C4-2B (cell line): ENCODE results near the gene MNT.
"Not testable (repeated sequence)": the region's sequence is repeated elsewhere in the genome, so short reads cannot be mapped to it uniquely, and the experiment has no call there.

Experiments
- H3K27ac ChIP-seq: fragments of 450-650 bp; 2 replicates; pipeline ENCODE4 v1.5.1; 2017
- CTCF ChIP-seq: fragments of 450-650 bp; conservative IDR thresholded peaks from 2 replicates; pipeline ENCODE4 v1.5.1; 2017; ENCODE audit warnings: mild to moderate bottlenecking
- ZFX ChIP-seq: fragments of 450-650 bp; IDR thresholded peaks from 2 replicates; pipeline ENCODE4 v1.6.1; 2017

MNT gene

GRCh38 chr17:2400877-2401425 is at the start of gene MNT:
TSS of gene MNT (minus strand) at chr17:2401060. CDS start at chr17:2400712, 348 bp downstream.
- no peak for TF ChIP-seq ZFX

GRCh38 chr17:2450016-2450650 is 49.3 kb upstream of the MNT start:
- H3K27ac ChIP-seq: no peak overlapping the region
- TF ChIP-seq ZFX (no peak), CTCF (no peak)

More at GRCh38 chr17:2400877-2401425, at the start of gene MNT:
- H3K27ac ChIP-seq: peak within 1 kb of the TSS; percentile 97

- H3K27ac ChIP-seq: no peak overlapping the region
Observed at GRCh38 chr17:2449486-2449885, 48.6 kb upstream of the MNT start.

GRCh38 chr17:2447479-2447878 is 46.6 kb upstream of the MNT start:
- not testable (repeated sequence) for H3K27ac ChIP-seq

More at GRCh38 chr17:2449486-2449885, 48.6 kb upstream of the MNT start:
- no peak for TF ChIP-seq ZFX
- TF ChIP-seq CTCF: no peak

GRCh38 chr17:2445638-2446037 is 44.8 kb upstream of the MNT start:
- no peak for TF ChIP-seq ZFX
- TF ChIP-seq CTCF: no peak
- H3K27ac ChIP-seq: no peak overlapping the region

GRCh38 chr17:2444382-2444781 is 43.5 kb upstream of the MNT start:
- no peak overlapping the region for H3K27ac ChIP-seq

GRCh38 chr17:2442166-2442565 is 41.3 kb upstream of the MNT start:
- no peak overlapping the region for H3K27ac ChIP-seq

More at GRCh38 chr17:2444382-2444781, 43.5 kb upstream of the MNT start:
- no peak for TF ChIP-seq ZFX
- TF ChIP-seq CTCF: no peak

GRCh38 chr17:2440930-2441329 is 40.1 kb upstream of the MNT start:
- no peak overlapping the region for H3K27ac ChIP-seq
- TF ChIP-seq CTCF: no peak
- TF ChIP-seq ZFX: no peak

More at GRCh38 chr17:2442166-2442565, 41.3 kb upstream of the MNT start:
- TF ChIP-seq ZFX: no peak
- no peak for TF ChIP-seq CTCF

GRCh38 chr17:2439997-2440396 is 39.1 kb upstream of the MNT start:
- not testable (repeated sequence) for H3K27ac ChIP-seq
